B cell (primary cell): ENCODE data around the gene TCEANC2.

Experiments used
- EZH2 ChIP-seq: IDR thresholded peaks from 2 replicates; pipeline ENCODE4 v1.6.1; 2012; ENCODE audit warnings: borderline replicate concordance, low read depth, mild to moderate bottlenecking, moderate library complexity, low read length; ENCODE audit not compliant: insufficient read depth, poor library complexity, severe bottlenecking
- TF ChIP-seq, protein P1 (sequence below): fragments of 200-600 bp; IDR thresholded peaks from one replicate; pipeline ENCODE4 v1.8.0; 2022; ENCODE audit warnings: antibody characterized with exemption, mild to moderate bottlenecking

DNA sequence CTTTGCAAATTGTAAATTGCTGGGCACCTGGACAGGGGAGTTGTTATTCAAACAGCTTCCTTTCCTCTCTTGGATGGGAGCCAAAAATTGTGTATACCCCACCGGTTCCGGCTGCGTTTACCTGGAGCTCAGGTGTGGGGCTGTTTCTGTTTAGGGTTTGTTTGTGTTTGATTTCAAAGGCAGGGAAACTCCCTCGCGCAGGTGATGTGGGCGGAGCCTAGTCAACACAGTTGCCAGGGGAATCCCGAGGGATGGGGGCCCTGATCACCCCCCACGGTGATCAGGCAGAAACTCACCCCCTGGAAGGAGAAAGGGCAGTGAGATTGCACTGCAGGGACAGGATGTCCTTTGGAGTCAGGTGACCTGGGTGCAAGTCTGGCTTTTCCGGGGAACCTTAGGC is 71.1 kb downstream of the TCEANC2 start:
- no peak for TF ChIP-seq EZH2
- TF ChIP-seq, protein P1, sequence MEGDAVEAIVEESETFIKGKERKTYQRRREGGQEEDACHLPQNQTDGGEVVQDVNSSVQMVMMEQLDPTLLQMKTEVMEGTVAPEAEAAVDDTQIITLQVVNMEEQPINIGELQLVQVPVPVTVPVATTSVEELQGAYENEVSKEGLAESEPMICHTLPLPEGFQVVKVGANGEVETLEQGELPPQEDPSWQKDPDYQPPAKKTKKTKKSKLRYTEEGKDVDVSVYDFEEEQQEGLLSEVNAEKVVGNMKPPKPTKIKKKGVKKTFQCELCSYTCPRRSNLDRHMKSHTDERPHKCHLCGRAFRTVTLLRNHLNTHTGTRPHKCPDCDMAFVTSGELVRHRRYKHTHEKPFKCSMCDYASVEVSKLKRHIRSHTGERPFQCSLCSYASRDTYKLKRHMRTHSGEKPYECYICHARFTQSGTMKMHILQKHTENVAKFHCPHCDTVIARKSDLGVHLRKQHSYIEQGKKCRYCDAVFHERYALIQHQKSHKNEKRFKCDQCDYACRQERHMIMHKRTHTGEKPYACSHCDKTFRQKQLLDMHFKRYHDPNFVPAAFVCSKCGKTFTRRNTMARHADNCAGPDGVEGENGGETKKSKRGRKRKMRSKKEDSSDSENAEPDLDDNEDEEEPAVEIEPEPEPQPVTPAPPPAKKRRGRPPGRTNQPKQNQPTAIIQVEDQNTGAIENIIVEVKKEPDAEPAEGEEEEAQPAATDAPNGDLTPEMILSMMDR = no peak
